Stimulated activated CD8-positive, alpha-beta memory T cell treated with anti-CD3 and anti-CD28 coated beads, Interleukin-7, amount 100 ng/mL, for 48 hours (primary cell): ENCODE results near the gene B3GNT3.
"Not testable (repeated sequence)": the region's sequence is repeated elsewhere in the genome, so short reads cannot be mapped to it uniquely, and the experiment has no call there.

Experiments
- DNase-seq, 2 donors: peaks; one replicate each; pipeline ENCODE4 v3.0.0-alpha.2; 2020; ENCODE audit warnings: low read depth in 1 of 2; ENCODE audit errors: extremely low read depth in 1 of 2

The B3GNT3 gene

GRCh38 chr19:17765069-17765618 is 29.8 kb upstream of the B3GNT3 start:
- no peak for DNase-seq

- no peak for DNase-seq
These were observed 28.3 kb upstream of the B3GNT3 start for GRCh38 chr19:17766543-17767131.

GRCh38 chr19:17767559-17767958 is 27.4 kb upstream of the B3GNT3 start:
- DNase-seq, result no peak

- no peak for DNase-seq
These were observed 24.3 kb upstream of the B3GNT3 start for GRCh38 chr19:17770613-17771012.

- no peak for DNase-seq
These were observed 22.8 kb upstream of the B3GNT3 start for GRCh38 chr19:17772172-17772571.

GRCh38 chr19:17775245-17775927 is 19.6 kb upstream of the B3GNT3 start:
- no peak for DNase-seq

- DNase-seq, result no peak
These were observed 18.7 kb upstream of the B3GNT3 start for GRCh38 chr19:17775991-17776803.

- DNase-seq, result not testable (repeated sequence)
These were observed 17.1 kb upstream of the B3GNT3 start for GRCh38 chr19:17777840-17778239.

- peak; percentile 39 to 54 for DNase-seq
These were observed 16.5 kb upstream of the B3GNT3 start for GRCh38 chr19:17778251-17778967.

GRCh38 chr19:17778968-17779929 is 15.7 kb upstream of the B3GNT3 start:
- DNase-seq, result no peak

- no peak for DNase-seq
These were observed 14.2 kb upstream of the B3GNT3 start for GRCh38 chr19:17780781-17781180.

- not testable (repeated sequence) for DNase-seq
These were observed 11.2 kb upstream of the B3GNT3 start for GRCh38 chr19:17783721-17784120.

GRCh38 chr19:17784201-17785008 is 10.5 kb upstream of the B3GNT3 start:
- peak in 1 of 2 donors; percentile 52 for DNase-seq

GRCh38 chr19:17787274-17787913 is 7.5 kb upstream of the B3GNT3 start:
- no peak for DNase-seq

GRCh38 chr19:17788632-17789031 is 6.3 kb upstream of the B3GNT3 start:
- DNase-seq, result no peak

GRCh38 chr19:17790059-17790780 is 4.7 kb upstream of the B3GNT3 start:
- DNase-seq, result no peak

- no peak for DNase-seq
These were observed 567 bp upstream of the B3GNT3 start for GRCh38 chr19:17794412-17794730.

GRCh38 chr19:17795495-17795856 is 538 bp downstream of the B3GNT3 start:
- DNase-seq, result no peak
